AG04449 (cell line): ENCODE data around the gene LGALS3BP.

Experiments
- CTCF ChIA-PET: fragments of 350-600 bp; formaldehyde crosslinking; extraction: SDS; loops from one replicate; lab custom pipeline; 2021; ENCODE audit warnings: antibody characterized with exemption; lab: Yijun Ruan, JAX
- POLR2A ChIA-PET: fragments of 400-600, 350-600 bp; formaldehyde crosslinking; extraction: SDS; loops from one replicate; lab custom pipeline; 2020; ENCODE audit warnings: antibody characterized with exemption, inconsistent platforms; lab: Yijun Ruan, JAX
- DNase-seq: peaks from one replicate; pipeline ENCODE4 v3.0.0-alpha.2; 2010; ENCODE audit warnings: low read depth, low spot score
- H3K4me3 ChIP-seq: 2 replicates; pipeline ENCODE4 v1.5.1; 2011; ENCODE audit warnings: low read depth, mild to moderate bottlenecking, control low read depth, low read length
- TF ChIP-seq, protein P1 (sequence below): IDR thresholded peaks from one replicate; pipeline ENCODE4 v1.5.1; 2011; ENCODE audit warnings: mild to moderate bottlenecking, moderate library complexity, low read length, control low read depth, inconsistent platforms; ENCODE audit not compliant: insufficient read depth; ENCODE audit errors: missing control alignments

The LGALS3BP gene

DNA sequence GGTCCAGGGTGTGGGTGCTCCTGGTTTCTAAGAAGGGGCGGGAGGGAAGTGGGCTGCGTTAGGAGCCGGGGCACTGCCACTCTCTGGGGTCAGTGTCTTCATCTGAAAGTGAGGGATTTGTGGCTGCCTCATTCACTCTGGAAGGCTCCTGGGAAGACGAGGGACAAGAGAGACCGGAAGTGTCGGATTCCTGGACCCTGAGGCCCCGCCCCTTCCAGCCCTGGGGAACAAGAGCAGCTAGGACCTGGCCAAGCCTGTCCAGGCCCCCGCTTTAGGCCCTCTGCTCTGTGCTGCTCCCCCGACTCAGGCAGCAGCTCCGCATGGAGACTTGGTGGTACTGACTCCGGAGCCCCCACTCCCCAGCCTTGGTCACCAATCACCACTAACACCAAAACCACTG lies 6.5 kb downstream of the LGALS3BP start:
- DNase-seq = no peak
- TF ChIP-seq, protein P1, sequence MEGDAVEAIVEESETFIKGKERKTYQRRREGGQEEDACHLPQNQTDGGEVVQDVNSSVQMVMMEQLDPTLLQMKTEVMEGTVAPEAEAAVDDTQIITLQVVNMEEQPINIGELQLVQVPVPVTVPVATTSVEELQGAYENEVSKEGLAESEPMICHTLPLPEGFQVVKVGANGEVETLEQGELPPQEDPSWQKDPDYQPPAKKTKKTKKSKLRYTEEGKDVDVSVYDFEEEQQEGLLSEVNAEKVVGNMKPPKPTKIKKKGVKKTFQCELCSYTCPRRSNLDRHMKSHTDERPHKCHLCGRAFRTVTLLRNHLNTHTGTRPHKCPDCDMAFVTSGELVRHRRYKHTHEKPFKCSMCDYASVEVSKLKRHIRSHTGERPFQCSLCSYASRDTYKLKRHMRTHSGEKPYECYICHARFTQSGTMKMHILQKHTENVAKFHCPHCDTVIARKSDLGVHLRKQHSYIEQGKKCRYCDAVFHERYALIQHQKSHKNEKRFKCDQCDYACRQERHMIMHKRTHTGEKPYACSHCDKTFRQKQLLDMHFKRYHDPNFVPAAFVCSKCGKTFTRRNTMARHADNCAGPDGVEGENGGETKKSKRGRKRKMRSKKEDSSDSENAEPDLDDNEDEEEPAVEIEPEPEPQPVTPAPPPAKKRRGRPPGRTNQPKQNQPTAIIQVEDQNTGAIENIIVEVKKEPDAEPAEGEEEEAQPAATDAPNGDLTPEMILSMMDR = no peak
- H3K4me3 ChIP-seq = no peak overlapping the region
- CTCF ChIA-PET = interaction anchor here (1.4 to 5.4 kb wide), 6 partner anchors 12 to 124 kb away, joined by 3 to 107 read pairs (median 18); no protein-coding TSS in a partner anchor
- POLR2A ChIA-PET = interaction anchor here (2.4 kb wide), 1 partner anchor 111 kb away, joined by 5 read pairs; no protein-coding TSS in a partner anchor

DNA sequence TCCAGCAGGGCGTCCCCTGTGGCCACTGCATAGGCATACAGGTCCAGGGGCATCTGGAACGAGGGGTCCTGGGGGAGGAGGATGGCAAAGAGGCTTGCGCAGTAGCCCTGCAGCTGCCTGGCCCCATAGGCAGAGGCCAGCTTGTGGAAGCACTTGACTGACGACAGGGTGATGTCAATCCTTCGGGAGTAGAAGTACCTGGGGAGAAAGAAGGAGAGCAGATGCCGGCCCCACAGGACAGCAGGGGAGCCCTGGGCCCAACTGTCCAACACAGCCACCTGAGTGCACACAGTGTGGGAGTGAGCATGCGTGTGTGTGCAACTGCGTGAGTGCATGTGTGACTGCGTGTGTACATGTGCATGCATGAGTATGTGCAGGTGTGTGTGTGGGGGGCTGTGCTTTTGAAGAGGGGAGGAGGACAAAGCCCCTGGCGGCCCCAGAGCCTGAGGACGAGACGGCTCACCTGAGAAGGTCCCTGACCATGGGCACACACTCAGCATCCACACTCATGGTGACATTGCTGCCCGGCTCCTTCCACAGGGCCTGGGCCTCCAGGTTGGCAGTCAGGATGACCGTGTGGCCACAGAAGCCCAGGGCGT lies 7.1 kb downstream of the LGALS3BP start:
- H3K4me3 ChIP-seq = no peak overlapping the region
- ChIA-PET POLR2A (interaction anchor here (2.4 kb wide), 1 partner anchor 110 kb away, joined by 5 read pairs; no protein-coding TSS in a partner anchor), CTCF (interaction anchor here (0.6 to 12.7 kb wide), 32 partner anchors 9 to 476 kb away, joined by 3 to 214 read pairs (median 8); partner anchors contain the start of genes CEP295NL, LGALS3BP, TIMP2 and USP36)
- DNase-seq = no peak
- TF ChIP-seq, protein P1 = no peak

DNA sequence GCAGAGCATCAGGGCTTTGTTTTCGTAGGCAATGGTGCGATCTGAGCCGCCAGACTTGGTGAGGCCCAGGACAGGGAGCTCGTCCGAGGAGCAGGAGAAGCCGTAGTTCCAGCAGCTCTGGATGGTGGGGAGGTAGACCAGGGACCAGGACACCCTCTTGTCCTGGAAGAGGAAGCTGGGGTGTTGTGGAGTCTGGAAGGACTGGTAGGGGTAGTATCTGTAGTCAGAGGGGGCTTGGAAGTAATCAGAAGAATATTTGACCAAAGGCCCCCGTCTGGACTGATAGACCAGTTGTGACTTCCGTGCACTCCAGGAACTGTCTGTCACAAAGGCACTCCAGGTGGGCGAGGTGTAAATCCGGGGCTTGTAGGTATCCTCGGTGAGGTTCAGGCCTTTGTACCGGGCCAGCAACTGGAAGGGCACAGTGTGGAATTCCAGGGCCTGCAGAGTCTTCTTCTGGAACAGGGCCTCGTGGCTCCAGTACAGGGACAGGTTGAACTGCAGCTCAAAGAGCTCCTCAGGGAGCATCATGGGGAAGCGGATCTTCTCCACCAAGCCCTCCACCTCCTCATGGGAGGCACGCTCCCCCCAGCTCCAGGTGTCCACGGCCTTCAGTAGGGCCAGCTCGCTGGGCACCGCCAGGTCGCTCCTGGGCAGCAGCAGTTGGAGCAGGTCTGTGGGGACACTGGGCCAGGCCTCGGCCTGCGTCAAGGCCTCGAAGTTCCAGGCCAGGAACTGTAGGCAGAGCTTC lies 7.8 kb downstream of the LGALS3BP start:
- H3K4me3 ChIP-seq = no peak overlapping the region
- DNase-seq = no peak
- TF ChIP-seq, protein P1 = no peak
- ChIA-PET POLR2A (interaction anchor here (2.4 kb wide), 1 partner anchor 110 kb away, joined by 5 read pairs; no protein-coding TSS in a partner anchor), CTCF (interaction anchor here (0.6 to 12.7 kb wide), 54 partner anchors 10 to 475 kb away, joined by 3 to 214 read pairs (median 6); partner anchors contain the start of genes CEP295NL, LGALS3BP, TIMP2 and USP36)

DNA sequence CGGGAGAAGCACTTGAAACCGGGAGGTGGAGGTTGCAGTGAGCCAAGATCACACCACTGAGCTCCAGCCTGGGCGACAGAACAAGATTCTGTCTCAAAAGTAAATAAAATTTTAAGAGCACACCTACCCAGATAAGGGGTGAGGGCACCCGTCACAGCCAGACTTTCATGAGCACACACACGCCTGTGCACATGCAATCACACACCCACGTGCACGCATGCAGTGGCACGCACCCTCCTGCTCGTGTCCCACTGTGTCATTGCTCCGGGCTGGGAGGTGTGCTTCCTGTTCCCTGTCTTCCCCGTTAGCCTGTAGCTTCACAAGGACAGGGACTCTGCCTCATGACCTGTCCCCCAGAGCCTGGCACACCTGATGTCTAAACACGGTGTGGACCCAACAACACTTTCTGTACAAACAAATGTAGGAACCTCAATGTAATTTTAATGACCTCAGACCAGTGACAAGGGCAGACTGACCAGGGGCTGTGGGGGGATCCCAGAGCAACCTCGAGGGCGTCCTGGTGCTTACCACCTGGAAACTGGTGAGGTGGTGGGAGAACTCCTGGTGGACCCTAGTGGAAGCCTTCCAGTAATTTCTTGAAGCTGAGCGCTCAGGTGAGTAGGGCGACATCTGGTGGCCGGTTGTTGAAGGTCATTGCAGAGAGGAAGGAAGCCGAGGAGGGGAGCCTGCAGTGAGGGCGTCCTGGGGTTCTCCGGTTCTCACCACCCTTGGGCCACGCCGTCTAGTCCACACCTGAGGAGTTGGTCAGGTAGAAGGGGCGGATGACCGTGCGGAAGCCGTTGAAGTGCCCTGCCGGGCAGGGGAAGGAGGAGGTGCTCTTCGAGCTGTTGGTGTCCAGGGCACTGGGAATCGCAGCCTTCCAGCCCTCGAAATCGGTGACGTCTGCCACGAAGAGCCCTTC lies 8.6 kb downstream of the LGALS3BP start:
- no peak overlapping the region; the same call in 1 of the 2 replicates for H3K4me3 ChIP-seq
- ChIA-PET POLR2A (interaction anchor here (2.4 kb wide), 1 partner anchor 109 kb away, joined by 5 read pairs; no protein-coding TSS in a partner anchor), CTCF (interaction anchor here (0.7 to 12.7 kb wide), 54 partner anchors 10 to 474 kb away, joined by 3 to 214 read pairs (median 6); partner anchors contain the start of genes CEP295NL, LGALS3BP, TIMP2 and USP36)
- DNase-seq = no peak
- TF ChIP-seq, protein P1 = peak; percentile 83

DNA sequence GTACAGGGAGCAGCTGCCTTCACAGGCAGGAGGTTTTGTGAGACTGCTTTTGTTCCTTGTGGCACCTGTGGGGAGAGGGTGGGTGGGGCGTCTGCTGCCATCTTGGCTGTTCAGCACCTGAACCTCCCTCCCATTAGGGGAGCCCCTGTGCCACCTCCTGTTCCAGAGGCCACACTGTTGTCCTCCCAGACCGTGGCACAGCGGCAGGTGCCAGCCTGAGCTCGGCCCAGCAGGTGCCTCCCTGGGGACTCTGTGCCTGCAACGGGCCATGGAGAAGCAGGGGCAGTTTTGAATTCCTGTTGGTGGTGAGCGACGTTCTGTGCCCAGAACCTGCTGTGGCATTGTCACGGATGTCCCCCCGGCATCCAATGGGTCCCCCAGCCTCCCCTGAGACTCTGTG lies 9.9 kb downstream of the LGALS3BP start:
- POLR2A ChIA-PET = no interaction called here
- CTCF ChIA-PET = interaction anchor here (1.5 to 12.7 kb wide), 6 partner anchors 9 to 106 kb away, joined by 3 to 214 read pairs (median 30); no protein-coding TSS in a partner anchor

More for the DNA sequence above, 9.9 kb downstream of the LGALS3BP start:
- no peak overlapping the region for H3K4me3 ChIP-seq
- TF ChIP-seq, protein P1 = no peak
- DNase-seq = no peak
